GM21737 (cell line): ENCODE measurements around the gene GLIPR1.
"Not testable (repeated sequence)": the region's sequence is repeated elsewhere in the genome, so short reads cannot be mapped to it uniquely, and the experiment has no call there.

Experiments
- ATAC-seq: cut with Tn5 transposase; IDR thresholded peaks from one replicate; pipeline ENCODE4 v1.9.1; 2021; ENCODE audit warnings: mild to moderate bottlenecking, moderate library complexity; ENCODE audit not compliant: unreplicated experiment

GLIPR1 gene

DNA sequence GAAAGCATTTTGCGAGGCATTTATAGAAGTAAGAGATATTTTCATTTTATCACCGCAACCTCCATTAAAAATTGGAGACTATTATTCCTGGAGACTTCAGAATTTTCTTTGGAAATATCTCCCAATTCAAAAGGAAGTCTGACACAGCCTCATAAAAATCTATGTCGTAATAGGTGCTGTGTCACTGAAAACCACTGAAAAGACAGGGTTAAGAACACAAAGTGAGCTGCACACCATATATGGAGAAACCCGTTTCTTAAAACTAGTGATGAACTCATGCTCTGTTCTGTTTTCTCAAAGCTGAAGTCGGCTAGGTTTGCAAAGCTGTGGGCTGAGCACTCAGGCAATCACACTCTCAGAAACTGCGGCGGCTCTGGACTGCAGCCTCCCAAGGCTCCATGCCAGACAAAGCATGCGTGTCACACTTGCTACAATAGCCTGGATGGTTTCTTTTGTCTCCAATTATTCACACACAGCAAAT lies at the start of gene GLIPR1:
Gene GLIPR1 (plus strand): TSS at position 287 of the 481 bp plus-strand sequence. CDS start 126 bp downstream, at position 413.
- ATAC-seq, result peak; percentile 84

DNA sequence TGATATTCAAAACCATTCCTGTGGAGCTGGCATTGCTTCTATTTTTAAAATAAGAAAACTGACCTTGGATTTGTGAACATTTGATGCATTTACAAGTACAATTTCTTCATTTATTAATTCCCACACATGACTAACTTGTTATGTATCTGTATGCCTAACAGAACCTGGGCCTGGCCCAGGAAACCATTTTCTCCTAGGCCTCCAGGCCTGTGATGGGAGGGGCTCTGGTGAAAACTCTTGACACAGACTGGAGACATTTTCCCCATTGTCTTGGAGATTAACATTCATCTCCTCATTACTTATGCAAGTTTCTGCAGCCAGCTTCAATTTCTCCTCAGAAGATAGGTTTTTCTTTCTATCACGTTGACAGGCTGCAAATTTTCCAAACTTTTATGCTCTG lies 47.6 kb upstream of the GLIPR1 start:
- ATAC-seq, result no peak

DNA sequence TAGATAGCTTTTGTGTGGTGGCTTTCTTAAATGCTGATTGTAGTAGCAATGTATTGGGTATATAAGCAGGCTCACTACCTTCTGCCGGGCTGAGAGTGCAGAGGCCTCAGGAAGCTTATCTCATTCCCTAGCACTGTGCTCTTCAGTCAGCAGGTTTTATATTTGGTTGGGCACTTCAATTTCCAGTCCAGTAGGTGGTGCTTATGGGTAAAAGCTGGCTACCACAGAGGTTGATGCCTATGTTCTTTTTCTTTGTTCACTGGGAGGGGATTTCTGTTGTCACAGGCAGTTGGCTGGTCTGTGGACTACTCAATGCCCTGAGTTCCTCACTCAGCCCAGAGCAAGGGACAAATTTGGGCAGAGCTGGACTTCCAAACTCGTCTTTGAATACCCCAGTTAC lies 43.0 kb upstream of the GLIPR1 start:
- ATAC-seq, result no peak

DNA sequence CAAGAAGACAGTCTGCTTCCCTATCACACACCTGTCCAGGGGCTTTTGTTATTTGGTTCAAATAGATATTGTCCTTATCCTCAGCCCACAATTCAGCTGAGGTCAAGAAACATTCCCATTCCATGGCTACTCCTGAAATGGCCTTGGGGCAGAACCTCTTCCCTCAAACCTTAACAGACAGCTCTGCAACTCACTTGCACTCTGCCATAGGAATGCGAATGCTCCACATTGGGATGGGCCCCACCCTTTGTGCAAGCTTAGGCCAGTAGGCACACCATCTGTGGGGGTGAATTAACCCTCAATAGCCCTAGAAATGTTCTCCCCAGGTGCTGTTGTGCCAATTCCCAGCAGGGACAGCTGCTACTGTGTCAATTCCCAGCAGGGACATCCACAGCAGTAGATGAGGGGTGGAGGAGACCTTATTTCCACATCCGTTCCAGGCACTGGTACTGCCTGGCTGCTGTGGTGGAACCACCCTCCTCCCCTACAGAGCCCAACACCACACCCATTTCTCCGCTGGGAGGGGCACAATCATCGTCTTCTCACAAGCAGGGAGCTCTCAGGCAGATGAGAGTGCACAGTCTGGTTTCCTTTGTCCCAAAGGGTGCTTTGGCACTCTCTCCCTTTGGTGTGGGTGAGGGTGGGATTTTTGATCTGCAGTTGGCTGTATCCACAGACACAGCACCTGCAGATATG lies 42.3 kb upstream of the GLIPR1 start:
- no peak for ATAC-seq

DNA sequence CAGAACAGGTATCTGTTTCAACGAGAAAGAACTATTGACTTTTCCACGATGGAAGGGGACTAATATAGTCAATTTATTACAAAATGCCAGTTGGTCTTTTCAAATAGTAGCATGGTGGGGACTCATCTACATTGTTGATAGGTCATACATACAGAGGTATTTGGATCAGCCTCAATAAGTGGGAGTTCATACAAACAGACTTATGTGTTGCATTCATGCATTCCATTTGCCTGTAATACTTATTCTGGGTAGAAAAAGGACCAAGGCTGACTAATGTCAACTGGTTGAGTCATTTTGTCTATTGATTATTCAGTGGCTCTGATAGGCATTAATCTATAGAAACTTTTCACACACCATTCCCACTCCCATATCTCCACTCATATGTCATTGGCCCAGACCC lies 41.5 kb upstream of the GLIPR1 start:
- no peak for ATAC-seq

DNA sequence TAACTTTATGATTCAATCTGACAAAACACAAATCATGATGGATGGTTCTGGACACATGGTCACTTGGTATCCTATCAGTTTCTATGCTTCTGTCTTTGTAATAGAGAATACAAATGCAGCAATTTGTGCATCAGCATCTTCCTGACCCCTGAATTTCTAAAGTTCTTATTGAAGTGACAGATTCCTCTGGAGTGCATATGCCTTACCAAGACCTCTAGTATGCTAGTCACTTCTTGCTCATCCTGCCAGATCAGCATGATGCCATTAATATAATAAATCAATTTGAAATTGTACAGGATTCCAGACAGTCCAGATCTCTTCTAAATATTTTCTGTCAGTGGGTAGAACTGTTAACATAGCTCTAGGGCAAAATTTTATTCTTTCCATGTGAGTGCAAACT lies 40.6 kb upstream of the GLIPR1 start:
- no peak for ATAC-seq

DNA sequence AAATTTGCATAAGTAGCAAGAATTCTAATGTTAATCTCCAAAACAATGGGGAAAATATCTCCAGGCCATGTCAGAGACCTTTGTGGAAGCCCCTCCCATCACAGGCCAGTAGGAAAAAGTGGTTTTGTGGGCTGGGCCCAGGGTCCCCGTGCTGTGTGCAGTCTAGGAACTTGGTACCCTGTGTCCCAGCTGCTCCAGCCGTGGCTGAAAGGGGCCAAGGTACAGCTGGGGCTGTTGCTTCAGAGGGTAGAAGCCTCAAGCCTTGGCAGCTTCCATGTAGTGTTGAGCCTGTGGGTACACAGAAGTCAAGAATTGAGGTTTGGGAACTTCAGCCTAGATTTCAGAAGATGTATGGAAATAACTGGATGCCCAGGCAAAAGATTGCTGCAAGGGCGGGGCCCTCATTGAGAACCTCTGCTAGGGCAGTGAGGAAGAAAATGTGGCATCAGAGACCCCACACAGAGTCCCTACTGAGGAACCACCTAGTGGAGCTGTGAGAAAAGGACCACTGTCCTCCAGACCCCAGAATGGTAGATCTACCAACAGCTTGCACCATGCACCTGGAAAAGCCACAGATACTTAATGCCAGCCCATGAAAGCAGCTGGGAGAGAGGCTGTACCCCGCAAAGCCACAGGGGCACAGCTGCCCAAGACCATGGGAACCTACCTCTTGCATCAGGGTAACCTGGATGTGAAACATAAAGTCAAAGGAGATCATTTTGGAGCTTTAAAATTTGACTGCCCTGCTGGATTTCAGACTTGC lies 38.7 kb upstream of the GLIPR1 start:
- ATAC-seq, result not testable (repeated sequence)

DNA sequence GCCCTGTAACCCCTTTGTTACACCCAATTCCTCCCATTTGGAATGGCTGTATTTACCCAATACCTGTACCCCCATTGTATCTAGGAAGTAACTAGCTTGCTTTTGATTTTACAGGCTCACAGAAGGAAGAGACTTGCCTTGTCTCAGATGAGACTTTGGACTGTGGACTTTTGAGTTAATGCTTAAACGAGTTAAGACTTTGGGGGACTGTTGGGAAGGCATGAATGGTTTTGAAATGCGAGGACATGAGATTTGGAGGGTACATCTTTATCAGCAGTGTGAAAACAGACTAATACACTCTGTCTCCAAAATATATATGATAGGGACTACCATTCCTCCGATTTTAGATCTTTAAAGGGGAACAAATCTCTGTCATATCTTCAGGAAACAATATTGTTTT lies 38.1 kb upstream of the GLIPR1 start:
- not testable (repeated sequence) for ATAC-seq

DNA sequence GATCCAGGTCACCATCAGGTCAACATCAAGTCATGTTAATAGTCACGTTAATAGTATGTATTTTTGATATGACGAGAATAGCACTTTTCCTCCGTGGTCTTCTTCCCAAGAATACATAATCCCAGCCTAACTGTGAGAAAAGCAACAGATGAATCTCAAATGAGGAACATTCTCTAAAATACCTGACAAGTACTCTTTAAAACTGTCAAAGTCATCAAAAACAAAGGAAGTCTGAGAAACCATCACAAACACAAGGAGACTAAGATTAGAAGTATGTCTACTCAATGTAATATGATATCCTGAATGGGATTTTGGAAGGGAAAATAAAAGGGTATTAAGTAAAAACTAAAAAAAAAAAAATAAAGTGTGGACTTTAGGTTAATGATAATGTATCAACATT lies 36.8 kb upstream of the GLIPR1 start:
- ATAC-seq, result no peak

DNA sequence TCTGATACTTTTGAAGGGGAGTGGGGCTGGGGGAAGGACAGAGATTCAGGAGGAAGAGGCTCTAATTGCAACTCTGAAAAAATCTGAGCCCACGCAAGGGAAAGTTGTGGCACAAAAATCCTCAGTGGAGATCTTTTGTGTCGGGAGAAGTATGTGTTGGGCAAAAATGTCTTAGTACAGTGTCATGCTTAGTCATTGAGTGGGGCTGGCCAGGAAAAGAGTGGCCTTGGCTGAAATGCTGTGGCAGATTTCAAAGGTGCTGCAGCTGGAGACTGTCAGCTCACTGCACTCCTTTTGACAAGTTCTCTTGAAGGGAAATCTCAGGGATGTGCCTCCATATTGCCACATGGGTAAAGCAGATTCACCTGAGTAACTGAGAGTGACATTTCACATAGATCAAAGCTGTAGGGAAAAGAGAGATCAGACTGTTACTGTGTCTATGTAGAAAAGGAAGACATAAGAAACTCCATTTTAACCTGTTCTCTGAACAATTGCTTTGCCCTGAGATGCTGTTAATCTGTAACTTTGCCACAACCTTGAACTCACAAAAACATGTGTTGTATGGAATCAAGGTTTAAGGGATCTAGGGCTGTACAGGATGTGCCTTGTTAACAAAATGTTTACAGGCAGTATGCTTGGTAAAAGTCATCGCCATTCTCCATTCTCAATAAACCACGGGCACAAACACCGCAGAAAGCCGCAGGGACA lies 36.0 kb upstream of the GLIPR1 start:
- ATAC-seq, result no peak

DNA sequence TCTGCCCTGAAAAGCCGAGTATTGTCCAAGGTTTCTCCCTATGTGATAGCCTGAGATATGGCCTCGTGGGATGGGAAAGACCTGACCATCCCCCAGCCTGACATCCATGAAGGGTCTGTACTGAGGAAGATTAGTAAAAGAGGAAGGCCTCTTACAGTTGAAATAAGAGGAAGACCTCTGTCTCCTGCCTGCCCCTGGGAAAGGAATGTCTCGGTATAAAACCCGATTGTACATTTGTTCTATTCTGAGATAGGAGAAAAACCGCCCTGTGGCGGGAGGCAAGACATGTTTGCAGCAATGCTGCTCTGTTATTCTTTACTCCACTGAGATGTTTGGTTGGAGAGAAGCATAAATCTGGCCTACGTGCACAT lies 35.4 kb upstream of the GLIPR1 start:
- not testable (repeated sequence) for ATAC-seq

DNA sequence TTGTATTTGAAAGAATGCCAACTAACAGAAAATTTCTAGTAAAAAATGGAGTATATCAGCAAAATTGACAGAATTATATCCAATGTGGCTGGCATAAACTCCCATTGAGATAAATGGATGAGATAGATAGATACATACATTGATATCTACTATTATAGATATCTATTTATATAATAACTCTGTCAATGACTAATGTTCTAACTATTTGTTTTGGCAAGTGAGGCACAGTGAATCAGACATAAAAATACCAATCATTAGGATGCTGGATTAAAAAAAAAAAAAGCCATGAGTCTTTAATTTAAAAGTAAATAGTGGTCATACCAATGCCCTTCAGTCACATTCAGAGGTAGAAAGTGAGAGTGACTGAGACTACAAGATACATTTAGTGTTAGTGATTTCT lies 33.7 kb upstream of the GLIPR1 start:
- no peak for ATAC-seq

DNA sequence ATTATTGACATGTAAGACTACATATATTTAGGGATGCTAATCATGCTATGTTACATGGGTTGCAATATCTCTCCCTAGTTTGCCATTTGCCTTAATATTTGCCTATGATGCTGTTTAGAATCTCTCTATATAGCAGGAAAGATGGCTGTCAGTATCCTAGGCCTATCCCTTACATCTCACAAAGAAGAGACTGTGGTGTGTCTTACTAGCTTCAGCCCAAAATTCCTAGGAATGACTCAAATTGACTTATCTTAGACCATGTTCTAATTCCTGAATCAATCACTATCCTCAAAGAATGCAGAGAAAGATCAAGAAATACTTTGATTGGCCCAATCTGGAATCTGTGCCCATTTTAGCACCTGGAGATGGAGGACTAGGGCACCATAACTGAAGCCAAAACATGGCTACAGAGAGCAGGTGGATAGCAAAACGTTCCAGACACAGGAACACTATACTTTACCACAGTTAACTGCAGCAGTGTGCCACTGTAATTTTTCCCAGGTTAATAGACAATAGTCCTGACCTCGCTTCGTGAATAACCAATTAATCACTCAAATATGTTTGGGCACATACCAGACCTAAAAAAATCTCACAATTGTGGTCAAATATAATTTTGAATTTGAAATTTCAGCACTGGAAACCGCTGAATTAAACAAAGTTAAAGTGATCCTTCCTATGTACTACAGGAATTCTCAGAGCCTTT lies 32.7 kb upstream of the GLIPR1 start:
- no peak for ATAC-seq

DNA sequence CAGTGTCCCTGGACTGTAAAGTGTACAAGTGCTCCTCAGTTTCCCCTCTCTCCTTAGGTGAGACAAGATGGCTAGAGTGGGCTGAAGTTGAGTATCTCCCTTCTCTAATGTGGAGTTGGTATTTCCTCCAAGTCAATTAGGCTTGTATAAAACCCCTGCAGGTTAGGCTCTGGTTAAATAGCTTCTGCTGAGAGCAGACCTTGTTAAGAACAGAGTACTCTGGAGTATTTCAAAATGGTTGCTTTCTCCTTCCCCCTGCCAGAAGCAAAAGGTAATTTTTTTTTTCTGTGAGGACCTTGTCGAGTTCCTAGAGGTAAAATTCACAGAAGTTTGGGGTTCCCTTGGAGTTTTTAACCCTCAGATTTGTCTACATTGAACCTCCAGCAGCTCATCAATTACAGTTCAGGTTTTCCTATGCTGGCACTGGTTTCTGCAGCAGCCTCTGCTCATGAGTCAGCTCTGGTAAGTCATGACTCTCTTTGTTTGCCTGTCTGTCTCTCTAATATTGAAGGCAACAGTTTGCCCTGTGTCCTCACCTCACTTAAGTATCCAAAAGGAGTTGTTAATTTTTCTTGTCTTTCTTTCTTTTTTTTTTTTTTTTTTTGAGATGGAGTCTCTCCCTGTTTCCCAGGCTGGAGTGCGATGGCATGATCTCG lies 27.8 kb upstream of the GLIPR1 start:
- no peak for ATAC-seq

DNA sequence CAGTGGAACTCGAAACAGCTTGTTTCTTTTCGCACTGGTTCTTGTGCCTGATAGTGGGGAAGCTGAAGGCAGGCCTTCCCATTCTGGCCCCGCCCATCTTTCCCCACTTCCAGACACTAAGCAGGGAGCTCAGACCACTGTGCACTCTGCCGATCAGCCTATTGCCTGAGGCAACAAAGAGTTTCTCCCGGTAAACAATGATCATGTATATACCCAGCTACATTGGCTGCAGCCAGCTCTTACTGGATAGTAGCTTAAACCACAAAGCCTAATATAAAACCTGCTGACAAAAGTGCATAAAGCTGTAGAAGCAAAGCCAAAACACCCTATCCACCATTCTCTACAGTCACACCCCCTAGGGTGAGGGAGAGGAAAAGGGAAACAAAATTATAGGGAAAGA lies 24.7 kb upstream of the GLIPR1 start:
- ATAC-seq, result no peak

DNA sequence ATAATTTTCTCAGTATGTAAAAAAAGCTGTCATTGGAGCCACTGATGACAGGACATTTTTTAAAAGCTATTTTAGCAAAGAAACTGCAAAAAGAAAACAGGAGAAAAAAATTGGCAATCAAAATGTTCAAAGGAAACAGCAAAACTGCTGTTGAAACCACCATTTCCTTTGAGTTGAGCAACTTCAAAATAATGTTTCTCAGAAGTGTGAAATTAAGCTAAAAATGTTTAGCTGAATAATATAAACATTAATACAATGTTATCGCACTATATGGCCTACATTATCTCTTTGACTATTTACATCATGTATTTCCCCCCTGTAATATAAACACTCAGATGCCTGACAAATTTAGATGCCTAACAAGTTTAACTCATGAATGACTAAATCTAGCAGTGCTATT lies 23.4 kb upstream of the GLIPR1 start:
- no peak for ATAC-seq

DNA sequence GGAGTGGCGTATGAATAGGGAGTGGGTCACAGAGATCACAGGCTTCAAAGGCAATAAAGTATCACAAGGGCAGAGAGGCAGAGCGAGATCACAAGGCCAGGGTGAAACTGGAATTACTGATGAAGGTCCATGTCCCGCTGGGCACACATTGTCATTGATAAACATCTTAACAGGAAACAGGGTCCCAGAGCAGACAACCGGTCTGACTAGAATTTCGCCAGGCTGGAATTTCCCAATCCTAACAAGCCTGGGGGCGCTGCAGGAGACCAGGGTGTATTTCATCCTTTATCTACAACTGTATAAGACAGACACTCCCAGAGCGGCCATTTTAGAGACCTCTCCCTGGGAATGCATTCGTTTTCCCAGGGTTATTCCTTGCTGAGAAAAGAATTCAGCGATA lies 22.7 kb upstream of the GLIPR1 start:
- not testable (repeated sequence) for ATAC-seq

DNA sequence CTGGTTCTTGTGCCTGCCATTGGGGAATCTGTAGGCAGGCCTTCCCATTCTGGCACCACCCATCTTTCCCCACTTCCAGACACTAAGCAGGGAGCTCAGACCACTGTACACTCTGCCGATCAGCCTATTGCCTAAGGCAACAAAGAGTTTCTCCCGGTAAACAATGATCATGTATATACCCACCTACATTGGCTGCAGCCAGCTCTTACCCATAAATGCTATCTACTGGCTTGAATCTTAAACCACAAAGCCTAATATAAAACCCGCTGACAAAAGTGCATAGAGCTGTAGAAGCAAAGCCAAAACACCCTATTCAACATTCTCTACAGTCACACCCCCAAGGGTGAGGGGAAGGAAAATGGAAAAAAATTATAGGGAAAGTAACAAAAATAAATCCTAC lies 20.8 kb upstream of the GLIPR1 start:
- ATAC-seq, result no peak

DNA sequence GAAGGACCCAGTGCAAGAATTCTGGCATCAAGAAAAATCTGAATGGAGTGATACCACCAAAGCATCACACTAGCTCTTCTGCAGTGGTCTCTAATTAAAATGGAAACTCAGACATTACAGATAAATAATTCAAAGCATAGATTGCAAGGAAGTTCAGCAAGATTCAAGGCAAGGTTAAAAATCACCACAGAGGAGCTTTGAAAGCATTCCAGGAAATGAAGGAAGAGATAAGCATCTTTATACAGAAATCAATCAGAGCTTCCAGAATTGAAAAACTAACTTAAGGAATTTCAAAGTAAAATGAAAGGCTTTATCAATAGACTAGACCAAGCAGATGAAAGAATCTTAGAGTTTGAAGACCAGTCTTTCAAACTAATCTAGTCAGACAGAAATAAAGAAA lies 20.4 kb upstream of the GLIPR1 start:
- ATAC-seq, result no peak
